ENCODE measurements around the gene CD244.
"Not testable (repeated sequence)": the region's sequence is repeated elsewhere in the genome, so short reads cannot be mapped to it uniquely, and the experiment has no call there.

Gene CD244

DNA sequence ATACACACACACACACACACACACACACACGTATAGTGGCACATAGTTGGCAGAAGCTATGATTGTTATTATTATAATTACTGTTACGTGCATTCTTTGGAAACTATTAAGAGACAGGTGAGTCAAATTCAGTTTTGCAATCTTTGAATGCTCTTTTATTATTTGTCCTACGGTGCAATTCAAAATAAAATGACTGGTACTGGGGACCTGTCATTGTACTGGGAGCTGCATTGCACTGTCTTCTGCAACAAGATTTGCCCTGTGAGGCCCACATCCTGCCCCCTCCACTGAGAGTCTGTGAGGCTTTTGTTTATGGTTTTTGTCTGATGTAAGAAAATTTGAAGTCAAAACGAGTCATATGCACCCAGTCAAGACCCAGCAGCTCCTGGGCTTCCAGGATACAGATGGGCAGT is 64.8 kb downstream of the CD244 start:
- TF ChIP-seq, protein P1, sequence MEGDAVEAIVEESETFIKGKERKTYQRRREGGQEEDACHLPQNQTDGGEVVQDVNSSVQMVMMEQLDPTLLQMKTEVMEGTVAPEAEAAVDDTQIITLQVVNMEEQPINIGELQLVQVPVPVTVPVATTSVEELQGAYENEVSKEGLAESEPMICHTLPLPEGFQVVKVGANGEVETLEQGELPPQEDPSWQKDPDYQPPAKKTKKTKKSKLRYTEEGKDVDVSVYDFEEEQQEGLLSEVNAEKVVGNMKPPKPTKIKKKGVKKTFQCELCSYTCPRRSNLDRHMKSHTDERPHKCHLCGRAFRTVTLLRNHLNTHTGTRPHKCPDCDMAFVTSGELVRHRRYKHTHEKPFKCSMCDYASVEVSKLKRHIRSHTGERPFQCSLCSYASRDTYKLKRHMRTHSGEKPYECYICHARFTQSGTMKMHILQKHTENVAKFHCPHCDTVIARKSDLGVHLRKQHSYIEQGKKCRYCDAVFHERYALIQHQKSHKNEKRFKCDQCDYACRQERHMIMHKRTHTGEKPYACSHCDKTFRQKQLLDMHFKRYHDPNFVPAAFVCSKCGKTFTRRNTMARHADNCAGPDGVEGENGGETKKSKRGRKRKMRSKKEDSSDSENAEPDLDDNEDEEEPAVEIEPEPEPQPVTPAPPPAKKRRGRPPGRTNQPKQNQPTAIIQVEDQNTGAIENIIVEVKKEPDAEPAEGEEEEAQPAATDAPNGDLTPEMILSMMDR (IDR thresholded peaks at IDR 0.05; ENCODE audit: low read length, missing control alignments) = no peak
- H3K4me3 ChIP-seq (replicated peaks; ENCODE audit: low read depth, low read length) = no peak overlapping the region
- no peak for DNase-seq (ENCODE audit: low read depth)

DNA sequence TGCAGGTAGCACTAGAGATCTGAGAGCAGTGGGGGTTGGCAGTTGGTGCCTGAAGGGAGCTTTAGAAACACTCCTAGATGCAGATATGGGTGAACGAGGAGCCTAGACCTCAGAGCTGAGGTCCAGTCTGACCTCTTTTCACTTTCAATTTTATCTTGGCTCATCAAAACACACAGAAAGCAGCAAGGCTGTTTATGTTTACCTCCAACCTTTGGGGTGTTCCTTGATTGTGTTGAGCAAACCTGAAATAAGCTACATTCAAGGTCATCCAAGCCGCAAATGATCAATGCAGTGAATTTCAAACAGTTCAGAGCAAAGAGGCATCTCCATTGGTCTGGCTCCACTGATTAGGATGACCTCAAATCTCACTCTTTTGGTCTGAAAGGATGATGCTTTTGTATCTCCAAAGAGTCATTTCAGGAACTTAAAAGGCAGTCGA is 65.4 kb downstream of the CD244 start:
- TF ChIP-seq, protein P1 (IDR thresholded peaks at IDR 0.05; ENCODE audit: low read length, missing control alignments) = no peak
- no peak overlapping the region for H3K4me3 ChIP-seq (replicated peaks; ENCODE audit: low read depth, low read length)
- no peak for DNase-seq (ENCODE audit: low read depth)

DNA sequence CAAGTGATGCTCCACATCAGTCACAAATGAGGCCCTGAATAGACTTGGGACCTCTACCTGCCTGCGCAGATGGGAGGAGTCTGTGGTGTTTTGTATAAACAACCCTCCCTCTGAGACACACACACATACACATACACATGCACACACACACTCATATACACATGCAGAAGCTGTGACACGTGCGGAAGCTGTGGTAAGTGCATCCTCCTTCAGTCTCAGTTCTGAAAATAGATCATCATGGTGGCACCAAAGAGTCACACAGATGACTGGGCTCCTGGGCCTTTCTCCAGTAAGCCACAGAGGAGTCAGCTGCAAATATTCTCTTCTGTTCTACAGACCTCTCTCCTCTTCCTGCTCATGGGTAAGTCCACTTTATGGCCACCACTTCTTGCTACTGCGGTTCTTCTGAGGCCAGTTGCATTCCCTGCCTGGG is 66.7 kb downstream of the CD244 start, which contains the start of gene LY9:
LY9 (plus strand) TSS at position 224 of the 433 bp plus-strand sequence; CDS start at position 238, 14 bp downstream.
- DNase-seq (ENCODE audit: low read depth) = no peak
- no peak within 1 kb of the TSS for H3K4me3 ChIP-seq (replicated peaks; ENCODE audit: low read depth, low read length)
- TF ChIP-seq, protein P1 (IDR thresholded peaks at IDR 0.05; ENCODE audit: low read length, missing control alignments) = no peak

DNA sequence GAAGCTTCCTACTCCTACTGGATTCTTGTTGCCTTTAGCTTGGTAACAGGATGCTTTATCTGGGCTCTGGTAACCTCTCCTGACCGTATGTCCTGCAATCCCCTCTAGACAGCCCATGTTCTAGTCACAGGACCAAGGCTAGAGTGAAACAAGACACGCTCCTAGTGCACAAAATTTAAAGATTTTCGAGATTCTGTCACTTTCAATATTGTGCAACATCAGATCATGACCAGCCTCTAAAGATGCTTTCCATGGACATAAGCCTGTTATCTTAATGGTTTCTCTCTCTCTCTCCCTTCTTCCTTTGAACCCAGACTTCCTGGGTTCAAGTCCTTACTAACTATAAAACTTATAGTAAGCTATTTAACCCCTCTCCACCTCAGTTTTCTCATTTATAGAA is 68.3 kb downstream of the CD244 start:
- TF ChIP-seq, protein P1 (IDR thresholded peaks at IDR 0.05; ENCODE audit: low read length, missing control alignments) = no peak
- no peak for DNase-seq (ENCODE audit: low read depth)
- no peak overlapping the region for H3K4me3 ChIP-seq (replicated peaks; ENCODE audit: low read depth, low read length)

DNA sequence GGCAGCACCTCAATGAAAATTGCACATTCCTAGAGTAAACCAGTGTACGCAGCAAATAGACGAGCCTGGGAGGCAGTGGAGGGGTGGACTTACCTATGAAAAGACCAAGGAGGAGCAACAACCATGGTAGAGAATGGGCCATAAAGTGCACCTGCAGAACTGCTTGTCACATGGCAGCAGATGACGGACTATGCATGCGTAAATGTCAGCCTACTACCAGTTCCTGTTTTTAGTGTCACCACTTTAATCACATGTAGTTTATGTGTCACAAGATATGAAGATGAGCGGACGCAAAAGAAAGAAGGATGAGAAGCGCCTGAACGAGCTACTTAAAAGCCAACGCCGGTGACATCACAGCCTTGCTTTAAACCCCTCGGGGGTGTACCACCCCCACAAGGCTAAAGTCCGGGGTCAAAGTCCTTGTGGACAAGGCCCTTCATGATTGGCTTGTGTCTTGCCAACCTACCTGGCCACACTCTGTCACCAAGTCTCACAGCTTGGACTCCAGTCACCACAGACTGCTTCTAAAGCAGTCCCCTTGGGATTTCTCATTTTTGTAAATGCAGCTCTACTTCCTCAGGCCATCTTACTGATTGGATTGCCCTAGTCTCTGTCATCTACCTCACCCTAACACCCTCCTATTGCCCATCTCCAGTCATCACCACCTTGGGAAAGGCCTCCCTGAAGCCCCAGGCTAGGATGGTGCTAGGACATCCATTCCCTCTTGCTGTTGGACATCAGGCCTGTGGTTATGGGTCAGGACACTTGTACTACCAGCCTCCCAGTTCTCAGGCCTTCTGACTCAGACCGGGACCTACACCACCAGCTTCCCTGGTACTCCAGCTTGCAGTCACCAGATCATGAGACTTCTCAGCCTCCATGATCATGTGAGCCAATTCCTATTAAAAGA is 72.7 kb downstream of the CD244 start:
- no peak for DNase-seq (ENCODE audit: low read depth)
- H3K4me3 ChIP-seq (replicated peaks; ENCODE audit: low read depth, low read length) = no peak overlapping the region
- TF ChIP-seq, protein P1 (IDR thresholded peaks at IDR 0.05; ENCODE audit: low read length, missing control alignments) = no peak

DNA sequence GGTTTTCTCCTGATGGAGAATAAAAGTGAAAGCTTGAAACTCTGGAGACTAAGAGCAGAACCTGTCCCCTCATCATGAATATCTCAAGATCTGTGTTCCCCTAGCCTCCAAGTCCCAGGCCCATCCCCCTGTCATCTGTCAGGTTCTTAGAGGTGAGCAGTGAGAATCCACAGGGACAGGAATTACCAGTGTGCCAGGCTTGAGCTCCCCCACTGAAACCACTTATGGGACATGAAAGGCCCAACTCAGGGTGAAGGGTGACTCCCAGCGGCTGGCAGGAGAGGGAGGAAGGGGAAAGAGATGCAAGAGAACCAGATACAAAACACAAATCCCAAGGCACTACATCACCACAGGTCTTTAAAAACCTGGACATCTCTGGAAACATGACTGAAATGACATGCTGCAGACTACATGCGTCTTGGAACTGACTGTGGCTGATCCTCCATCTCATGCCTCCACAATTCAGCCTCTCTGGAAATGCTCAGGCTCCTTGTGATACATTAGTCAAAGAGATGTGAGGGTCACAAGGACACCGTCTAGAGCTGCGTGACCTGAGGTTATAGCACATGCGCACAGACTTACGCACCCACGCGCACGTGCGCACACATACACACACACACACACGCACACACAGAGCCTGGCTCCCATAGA is 73.5 kb downstream of the CD244 start:
- no peak overlapping the region for H3K4me3 ChIP-seq (replicated peaks; ENCODE audit: low read depth, low read length)
- TF ChIP-seq, protein P1 (IDR thresholded peaks at IDR 0.05; ENCODE audit: low read length, missing control alignments) = no peak
- DNase-seq (ENCODE audit: low read depth) = no peak

DNA sequence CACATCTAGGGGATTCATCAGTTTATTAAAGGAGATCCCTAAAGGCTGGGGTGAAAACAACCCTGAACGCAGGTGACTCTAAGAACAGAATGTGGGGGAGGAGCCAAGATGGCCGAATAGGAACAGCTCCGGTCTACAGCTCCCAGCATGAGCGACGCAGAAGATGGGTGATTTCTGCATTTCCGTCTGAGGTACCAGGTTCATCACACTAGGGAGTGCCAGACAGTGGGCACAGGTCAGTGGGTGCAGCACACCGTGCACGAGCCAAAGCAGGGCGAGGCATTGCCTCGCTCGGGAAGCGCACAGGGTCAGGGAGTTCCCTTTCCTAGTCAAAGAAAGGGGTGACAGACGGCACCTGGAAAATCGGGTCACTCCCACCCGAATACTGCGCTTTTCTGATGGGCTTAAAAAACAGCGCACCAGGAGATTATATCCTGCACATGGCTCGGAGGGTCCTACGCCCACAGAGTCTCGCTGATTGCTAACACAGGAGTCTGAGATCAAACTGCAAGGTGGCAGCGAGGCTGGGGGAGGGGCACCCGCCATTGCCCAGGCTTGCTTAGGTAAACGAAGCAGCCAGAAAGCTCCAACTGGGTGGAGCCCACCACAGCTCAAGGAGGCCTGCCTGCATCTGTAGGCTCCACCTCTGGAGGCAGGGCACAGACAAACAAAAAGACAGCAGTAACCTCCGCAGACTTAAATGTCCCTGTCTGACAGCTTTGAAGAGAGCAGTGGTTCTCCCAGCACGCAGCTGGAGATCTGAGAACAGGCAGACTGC is 79.5 kb downstream of the CD244 start:
- not testable (repeated sequence) for H3K4me3 ChIP-seq (replicated peaks; ENCODE audit: low read depth, low read length); DNase-seq (ENCODE audit: low read depth)
